Measurements from ENCODE around the gene IL1RAPL2.
"Not testable (repeated sequence)": the region's sequence is repeated elsewhere in the genome, so short reads cannot be mapped to it uniquely, and the experiment has no call there.

IL1RAPL2 gene

DNA sequence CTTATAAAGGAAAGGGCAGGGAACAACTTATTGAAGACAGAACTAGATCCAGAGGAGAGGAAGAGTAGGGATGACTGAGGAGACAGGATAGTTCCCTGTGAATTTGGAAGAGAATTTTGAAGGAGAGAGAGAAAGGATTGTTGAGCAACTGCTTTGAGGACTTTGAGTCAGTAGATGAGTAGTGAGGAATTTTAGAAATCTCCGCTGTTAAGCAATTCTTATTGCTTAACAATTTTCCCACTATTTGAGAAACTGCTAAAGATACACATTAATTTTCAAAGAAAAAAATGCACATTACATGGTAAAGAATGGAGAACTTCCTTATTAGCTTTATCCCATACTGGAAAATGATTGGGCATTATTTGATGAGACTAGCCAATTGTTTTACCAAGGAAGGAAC is 1140.0 kb downstream of the IL1RAPL2 start:
- no peak for DNase-seq (ENCODE audit: low spot score)

DNA sequence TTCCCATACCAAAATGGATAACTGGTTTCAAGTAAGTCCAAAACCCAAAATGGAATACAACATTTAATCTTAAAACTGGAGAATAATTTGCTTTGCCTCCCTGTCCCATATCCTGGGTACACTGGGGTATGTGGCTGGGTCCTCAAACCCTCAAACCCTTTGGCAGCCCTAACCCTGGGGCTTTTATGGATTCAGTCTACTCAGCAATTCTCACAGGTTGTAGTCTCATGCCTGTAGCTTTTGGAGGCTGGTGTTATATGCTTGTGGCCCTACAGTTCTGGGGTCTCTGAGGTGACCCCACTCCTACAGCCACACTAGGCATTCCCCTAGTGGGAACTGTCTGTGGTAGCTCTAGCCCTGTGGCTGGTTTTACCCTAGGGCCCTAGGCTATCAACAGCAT is 1145.8 kb downstream of the IL1RAPL2 start:
- no peak for DNase-seq (ENCODE audit: low spot score)

DNA sequence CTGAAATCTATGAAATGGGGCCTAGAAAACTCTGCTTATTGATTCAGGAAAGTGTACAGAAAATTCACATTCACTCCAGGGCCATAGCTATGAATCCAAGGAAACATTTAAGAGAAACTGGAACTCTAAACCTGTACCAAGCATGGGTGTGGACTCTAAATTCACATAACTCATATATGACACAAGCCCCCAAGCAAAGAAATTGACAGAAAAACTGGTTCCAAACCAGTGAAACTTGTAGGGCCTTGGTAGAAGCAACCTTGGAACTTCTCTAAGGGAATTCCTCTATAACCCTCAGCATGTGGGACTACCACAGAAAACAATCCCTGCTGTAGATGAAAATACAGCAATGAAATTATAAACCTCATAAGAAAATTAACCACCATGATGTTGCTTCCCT is 1149.7 kb downstream of the IL1RAPL2 start:
- DNase-seq (ENCODE audit: low spot score), result no peak

DNA sequence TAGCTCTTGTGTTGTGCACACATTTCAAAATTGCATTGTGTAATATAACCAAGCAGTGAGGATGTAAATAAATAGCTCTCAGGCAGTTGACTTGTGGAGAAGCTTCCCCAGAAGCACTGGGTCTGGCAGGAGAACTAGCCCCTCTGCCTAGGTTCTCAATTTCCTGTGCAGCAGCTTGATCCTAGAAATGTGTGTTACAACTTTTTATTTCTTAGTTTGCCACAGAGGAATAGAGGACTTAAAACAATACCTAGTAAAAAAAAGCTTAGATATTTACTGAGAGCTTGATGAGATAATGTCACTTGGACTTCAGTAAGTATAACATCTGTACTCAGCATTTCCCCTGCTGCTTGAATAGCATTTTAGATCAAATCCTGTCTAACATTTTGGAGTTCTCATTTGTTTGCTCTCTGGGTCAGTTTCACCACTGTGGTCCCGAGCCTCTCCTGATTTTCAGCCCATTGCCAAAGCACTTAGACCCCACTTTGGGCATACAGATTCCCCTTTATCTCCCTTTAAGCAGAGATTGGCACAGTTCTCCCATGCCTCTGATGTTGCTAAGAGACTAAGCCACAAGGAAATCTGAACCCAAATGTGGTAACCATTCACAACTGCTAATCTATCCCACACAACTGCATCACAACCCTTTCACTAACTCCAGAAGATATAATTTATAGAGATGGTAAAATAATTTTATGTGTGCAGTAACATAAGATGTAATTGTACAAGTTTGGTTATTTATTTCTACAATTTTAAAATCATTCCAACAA is 1158.2 kb downstream of the IL1RAPL2 start:
- no peak for DNase-seq (ENCODE audit: low spot score)

DNA sequence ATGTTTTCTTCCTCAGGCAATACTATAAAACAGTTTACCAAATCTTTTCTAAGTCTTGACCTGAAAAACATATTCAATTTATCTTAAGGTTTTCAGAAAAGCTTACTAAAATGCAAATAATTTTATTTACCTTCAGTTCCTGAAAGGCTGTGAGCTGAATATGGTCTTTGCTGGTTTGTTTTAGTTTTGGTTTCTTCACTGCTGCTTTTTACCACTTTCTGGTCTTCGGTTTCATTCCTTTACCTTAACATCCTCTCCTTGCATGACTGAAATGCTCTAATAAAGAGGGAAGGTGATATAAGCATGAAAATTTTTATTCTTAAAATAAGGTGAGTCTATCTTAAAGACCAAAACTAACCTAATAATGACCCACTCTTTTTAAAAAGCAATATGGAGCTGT is 1159.2 kb downstream of the IL1RAPL2 start:
- no peak for DNase-seq (ENCODE audit: low spot score)

DNA sequence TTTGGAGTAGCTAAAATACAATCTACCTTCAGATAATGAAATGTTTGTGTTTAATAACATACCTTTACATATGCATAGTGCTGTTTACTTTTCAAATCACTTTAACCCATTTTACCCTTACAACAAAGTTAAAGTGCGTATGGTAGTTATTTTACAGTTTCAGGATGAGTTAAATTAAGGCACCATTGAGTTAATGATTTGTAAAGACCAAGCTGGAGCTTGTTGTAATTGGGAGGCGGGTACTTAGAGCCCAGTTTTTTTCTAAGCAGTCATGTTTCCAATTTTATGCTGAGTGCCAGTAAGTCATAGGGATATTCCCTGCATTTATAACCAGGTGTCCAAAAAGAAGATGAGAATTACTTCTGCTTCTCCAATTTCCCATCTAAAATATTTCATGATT is 1172.2 kb downstream of the IL1RAPL2 start:
- DNase-seq (ENCODE audit: low spot score), result no peak

DNA sequence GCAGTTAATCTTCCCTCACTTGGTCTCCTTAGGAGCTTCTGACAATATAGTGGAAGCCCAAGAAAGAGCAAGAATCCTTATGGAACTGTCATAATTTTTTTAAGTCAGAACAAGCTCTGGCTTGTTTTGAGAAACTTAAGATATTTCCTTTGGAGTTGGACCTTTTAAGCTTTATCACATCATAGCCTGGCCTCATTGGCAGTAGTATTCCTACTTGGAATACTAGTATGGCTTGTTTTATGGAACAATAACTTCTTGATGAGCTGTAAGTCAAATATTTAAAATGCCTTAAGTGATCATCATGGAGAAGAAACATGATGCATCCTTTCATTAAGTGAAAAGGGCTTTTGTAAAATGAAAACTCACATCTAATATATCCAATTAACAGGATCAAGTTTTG is 1178.3 kb downstream of the IL1RAPL2 start:
- DNase-seq (ENCODE audit: low spot score), result no peak

DNA sequence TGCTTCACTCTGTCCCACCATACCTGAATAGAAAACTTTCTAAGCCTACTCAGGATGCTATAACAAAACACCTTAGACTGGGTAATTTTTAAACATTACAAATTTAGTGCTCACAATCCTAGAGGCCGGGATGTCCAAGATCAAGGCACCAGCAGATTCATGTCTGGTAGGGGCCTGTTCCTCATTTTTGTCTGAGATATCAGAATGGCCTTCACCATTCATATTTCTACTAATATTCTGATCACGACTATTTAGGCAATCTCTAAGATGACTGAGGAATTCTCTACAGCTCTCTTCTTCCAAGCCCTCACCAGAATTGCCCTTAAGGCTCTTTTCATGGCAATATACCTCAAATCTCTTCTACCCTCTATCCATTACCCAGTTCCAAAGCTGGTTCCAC is 1178.9 kb downstream of the IL1RAPL2 start:
- no peak for DNase-seq (ENCODE audit: low spot score)

DNA sequence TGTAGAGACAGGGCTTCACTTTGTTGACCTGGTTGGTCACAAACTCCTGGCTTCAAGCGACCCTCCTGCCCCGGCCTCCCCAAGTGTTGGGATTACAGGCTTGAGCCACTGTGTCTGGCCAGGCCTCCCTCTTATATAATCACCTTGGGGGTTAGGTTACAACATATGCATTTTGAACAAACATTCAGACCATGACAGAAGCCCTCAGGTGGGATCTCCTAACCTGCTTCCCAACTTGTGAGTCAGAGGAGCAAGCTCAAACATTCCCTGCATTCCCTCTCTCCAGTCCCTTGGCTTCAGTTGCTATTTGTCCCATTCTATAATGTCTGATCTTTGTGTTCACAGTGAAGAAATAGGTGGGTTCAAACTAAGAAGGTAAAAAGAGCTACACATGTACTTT is 1179.9 kb downstream of the IL1RAPL2 start:
- DNase-seq (ENCODE audit: low spot score), result no peak

DNA sequence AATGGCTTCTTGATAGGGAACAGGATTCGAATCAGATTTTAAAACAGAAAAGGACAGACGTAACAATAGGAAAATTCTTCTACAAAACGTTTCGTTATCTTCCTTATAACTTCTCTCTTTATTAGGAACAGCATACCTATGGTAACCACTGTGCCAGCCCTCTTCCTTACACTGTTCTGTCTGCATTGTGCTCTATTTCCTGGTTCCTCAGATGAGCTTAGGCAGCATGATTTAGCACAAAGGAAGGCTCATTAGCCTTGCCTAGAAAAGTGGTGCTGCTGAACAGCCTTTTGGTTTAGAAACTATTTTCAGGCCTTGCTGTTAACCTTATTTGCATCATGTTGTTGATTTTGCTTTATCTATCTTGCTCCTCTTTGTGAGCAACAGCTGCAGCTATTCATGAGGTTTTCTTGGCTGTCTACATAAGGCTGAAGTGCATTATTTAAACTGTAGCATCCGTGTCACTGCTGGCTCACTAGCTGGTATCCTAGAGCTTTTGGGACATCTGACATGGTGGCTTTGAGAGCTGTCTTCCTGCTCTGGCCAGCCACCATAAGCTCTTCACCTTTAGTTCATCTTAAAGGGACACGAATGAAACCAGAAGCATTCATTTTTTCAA is 1186.4 kb downstream of the IL1RAPL2 start:
- DNase-seq (ENCODE audit: low spot score), result no peak

DNA sequence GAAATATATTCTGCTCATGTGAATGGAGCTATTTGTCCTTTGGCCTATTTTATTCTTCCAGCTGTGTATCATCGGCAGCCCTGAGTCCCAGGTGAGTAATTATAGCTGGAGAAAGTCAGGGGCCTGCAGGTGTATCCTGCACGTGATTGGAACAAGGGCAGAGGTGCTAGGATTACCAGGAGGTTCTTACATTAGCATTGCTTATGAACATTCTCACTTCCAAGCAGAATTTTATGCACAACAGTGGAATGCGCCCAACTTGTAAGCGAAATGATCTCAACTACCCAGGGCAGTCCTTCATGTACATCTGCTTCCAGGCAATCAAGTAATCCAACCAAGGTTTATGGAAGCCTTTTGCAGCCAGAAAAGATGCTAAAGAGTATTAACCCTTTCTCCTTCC is 1187.4 kb downstream of the IL1RAPL2 start:
- DNase-seq (ENCODE audit: low spot score), result no peak

DNA sequence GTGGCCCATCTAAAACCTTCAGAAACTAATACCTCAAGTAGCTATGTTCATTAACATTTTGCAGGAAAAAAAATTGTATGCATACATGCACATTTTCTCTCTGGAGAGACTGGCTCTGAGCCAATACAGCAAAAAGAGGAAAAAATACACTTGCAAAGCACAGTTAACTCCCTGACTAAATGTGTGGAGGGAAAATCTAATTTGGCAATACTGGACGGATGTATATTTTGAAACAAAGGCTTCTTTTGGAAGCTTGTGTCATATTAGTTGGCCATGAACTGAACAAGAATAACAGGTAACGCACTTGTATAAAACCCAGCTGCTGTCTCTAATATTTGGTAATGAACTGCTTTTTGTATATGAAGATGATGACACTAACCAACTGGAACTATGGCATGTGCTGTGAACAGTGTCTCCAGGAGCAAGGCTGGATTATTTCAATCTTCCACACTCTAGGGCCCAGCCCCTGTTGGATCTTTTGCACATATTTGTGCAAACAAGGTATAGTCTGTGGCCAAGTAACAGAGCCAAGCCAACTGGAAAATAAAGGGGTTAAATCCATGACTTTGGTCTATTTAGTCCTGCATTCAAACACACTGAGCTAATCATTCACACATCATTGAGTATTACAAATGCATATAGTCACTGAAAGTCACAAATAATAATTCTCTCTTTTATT is 1188.4 kb downstream of the IL1RAPL2 start:
- no peak for DNase-seq (ENCODE audit: low spot score)

DNA sequence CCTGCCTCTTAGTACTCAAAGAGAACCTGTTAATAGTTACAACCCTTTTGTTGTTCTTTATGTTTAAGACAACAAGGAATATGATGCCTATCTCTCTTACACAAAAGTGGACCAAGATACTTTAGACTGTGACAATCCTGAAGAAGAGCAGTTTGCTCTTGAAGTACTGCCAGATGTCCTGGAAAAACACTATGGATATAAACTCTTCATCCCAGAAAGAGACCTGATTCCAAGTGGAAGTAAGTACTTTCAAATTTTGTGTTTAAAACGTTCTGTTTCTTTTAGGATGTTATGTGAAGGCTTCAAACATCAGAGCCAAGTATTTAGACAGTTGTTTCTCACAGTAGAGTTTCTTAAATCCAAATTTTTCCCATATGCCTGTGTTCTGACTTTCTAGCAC is 1189.1 kb downstream of the IL1RAPL2 start:
- no peak for DNase-seq (ENCODE audit: low spot score)

DNA sequence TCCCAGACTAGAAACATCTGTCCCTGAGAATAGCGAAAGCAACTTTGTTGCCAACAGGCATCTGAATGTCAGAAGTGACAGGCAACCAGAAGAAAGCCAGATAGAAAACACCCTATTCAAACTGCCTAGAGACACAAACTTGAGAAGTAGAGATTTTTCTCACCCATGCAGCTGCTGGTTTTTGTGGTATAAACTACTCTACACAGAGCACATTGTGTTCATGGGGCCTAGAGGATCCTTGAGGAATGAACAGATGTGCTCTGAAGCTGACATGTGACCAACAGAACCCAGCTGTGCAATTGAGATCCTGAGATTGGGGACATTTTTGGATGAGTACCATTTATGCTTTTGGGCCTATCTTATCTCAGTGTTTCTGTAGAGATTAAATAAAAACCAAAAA is 1192.8 kb downstream of the IL1RAPL2 start:
- DNase-seq (ENCODE audit: low spot score), result no peak

DNA sequence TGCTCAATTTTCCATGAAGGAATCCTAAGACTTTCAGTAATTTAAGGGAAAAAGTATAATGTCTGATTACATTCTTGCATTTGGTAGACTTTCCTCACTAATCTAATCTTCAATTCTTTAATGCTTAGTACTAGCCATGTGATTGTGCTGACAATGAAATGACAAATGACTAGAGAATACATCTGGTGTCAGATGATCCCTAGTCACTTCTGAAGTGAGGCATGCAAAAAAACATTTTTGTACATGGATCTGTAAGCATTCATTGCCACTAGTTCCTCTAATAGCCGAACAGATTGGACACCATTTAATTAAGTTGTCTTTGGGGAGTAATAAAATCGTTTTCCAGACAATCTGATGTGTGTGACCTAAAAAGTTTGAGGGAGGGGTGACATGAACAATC is 1193.6 kb downstream of the IL1RAPL2 start:
- no peak for DNase-seq (ENCODE audit: low spot score)

DNA sequence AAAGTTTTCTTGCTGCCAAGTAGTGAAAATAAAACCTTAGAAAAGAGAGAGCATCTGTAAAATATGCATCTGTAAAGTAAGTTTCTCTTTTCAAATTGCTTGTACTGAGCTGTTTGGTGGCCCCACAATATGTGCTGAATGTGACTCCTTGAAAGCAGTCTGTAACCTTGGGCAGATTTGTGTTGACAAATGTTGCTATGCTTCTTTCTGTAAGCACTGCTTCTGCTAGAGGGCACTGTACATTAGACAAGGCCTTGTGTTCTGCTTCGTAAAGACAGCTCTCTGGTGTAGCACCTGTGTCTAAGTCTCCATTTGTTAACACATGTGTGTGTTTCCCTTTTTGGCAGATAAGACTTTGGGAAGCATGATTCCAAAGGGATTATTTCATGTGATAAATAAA is 1199.7 kb downstream of the IL1RAPL2 start:
- DNase-seq (ENCODE audit: low spot score), result no peak

DNA sequence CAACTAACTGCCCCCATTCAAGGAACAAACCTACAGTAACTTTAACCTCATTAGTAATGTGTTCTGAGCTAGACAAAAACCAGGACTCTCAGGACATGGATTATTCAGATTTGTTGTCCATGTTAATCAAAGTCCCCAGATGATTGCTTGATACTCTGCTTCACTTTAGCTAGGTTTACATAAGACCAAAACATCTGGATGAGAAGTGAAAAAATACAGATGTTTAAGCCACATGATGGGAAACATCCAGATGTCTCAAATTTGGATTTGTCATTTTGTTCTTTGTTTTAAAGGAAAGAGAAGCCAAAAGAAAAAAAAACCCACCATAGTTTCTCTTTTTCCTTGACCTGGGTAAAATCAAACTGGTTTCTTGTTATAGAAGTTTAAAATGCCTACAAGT is 1207.8 kb downstream of the IL1RAPL2 start:
- DNase-seq (ENCODE audit: low spot score), result no peak

DNA sequence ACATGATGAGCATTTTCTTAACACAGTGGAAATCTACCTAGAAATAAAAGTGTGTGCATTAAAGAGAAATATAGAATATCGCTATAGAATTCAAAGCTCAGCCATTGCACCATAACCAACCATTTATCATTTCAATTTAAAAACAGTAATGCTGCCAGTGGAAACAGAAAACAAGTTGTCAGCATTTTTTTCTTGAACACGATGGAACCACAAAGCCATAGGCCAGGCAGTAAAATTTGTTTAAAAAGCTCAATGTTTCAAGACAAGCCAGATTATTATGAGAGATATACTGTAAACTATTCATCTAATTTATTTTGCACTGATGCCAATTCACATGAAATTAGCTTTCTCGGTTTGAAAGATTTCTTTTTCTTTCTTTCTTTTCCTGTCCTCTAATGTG is 1209.7 kb downstream of the IL1RAPL2 start:
- DNase-seq (ENCODE audit: low spot score), result no peak

DNA sequence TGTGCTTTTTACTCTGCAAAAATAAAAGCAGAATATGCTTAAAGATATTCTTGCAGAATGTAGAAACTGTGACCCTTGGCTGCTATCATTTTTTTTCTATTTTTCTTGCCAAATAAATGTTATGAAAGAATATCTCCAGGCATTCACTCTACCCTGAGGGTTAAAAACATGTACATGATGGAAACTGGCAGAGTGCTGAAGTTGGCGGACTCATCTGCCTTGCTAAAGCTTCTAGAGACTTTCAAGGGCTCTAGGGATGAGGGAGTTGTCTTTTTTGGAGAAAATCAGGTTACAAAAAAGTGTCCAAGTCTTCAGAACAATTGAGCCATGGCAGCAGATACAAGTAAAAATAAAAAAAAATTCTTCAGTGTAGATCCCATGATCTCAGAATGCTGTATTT is 1215.8 kb downstream of the IL1RAPL2 start:
- DNase-seq (ENCODE audit: low spot score), result no peak

DNA sequence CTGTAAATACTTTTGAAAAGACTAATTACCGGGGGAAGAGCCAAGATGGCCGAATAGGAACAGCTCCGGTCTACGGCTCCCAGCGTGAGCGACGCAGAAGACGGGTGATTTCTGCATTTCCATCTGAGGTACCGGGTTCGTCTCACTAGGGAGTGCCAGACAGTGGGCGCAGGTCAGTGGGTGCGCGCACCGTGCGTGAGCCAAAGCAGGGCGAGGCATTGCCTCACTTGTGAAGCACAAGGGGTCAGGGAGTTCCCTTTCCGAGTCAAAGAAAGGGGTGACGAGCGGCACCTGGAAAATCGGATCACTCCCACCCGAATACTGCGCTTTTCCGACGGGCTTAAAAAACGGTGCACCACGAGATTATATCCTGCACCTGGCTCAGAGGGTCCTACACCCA is 1230.9 kb downstream of the IL1RAPL2 start:
- DNase-seq (ENCODE audit: low spot score), result not testable (repeated sequence)

DNA sequence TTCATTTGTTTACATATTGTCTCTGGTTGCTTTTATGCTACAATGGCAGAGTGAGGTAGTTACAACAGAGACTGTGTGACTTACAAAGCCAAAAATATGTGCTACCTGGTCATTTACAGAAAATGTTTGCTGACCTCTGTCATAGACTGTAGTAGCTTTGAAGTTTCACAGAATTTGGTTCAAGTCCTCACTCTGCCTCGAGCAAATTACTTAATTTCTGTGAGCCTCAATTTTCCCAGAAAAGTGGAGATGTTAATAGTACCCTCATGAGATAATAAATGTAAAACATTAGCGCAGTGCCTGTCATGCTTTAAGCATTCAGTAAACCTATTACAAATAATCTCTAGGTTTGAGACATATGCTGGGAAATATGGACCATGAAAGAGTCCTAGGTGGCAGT is 1237.9 kb downstream of the IL1RAPL2 start:
- DNase-seq (ENCODE audit: low spot score), result no peak

DNA sequence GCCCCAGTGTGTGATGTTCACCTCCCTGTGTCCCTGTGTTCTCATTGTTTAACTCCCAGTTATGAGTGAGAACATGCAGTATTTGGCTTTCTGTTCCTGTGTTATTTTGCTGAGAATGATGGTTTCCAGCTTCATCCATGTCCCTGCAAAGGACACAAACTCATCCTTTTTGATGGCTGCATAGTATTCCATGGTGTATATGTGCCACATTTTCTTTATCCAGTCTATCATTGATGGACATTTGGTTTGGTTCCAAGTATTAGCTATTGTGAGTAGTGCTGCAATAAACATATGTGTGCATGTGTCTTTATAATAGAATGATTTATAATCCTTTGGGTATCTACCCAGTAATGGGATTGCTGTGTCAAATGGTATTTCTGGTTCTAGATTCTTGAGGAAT is 1239.7 kb downstream of the IL1RAPL2 start:
- DNase-seq (ENCODE audit: low spot score), result not testable (repeated sequence)

DNA sequence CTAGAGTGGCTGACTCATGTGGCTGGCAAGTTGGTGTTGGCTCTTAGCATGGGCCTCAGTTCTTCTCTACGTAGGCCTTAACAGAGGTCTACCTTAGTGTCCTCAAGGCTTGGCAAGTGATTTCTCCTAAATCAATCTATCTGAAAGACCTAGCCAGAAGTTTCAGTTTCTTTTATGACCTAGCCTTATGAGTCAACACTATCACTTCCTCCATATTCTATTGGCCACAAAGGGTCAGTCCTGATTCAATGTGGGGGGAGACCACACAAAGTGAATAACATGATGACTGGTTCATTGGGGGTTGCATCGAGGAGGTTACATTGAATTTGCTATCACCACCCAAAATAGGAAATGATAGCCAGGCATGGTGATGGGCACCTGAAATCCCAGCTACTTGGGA is 1250.5 kb downstream of the IL1RAPL2 start:
- DNase-seq (ENCODE audit: low spot score), result no peak
